PC-9 (cell line): Measurements from ENCODE around the gene NF1. TPM values are rescaled to one million over a fixed set of nuclear protein-coding genes. Genes with fewer than 3 reads are reported as not detected.

Experiments
- BruUV-seq: library from RNA; stranded (reverse); fragments of 400-500 nt; replicated peaks from 2 replicates; lab custom pipeline; 2021; lab: Mats Ljungman, UMichigan
- CTCF ChIA-PET: fragments of 300-600 bp; sonication (Branson Sonifier 250); formaldehyde crosslinking; loops from one replicate; lab custom pipeline; 2022; ENCODE audit warnings: antibody characterized with exemption; lab: Charles Lee
- POLR2A ChIA-PET: fragments of 300-600 bp; sonication (Branson Sonifier 250); formaldehyde crosslinking; loops from one replicate; lab custom pipeline; 2022; ENCODE audit warnings: antibody characterized with exemption; ENCODE audit not compliant: unreplicated experiment; lab: Charles Lee
- DNase-seq, 2 experiments: peaks; one replicate each; pipeline versions ENCODE4 v3.0.0 to v3.0.0-alpha.2; 2015 to 2022; ENCODE audit warnings: mixed read lengths in 1 of 2
- H2AFZ ChIP-seq: fragments of 200-600 bp; sonication (generic); 2 replicates; pipeline ENCODE4 v1.8.1; 2017; ENCODE audit warnings: antibody characterized with exemption
- H3F3A ChIP-seq: fragments of 200-600 bp; sonication (generic); 2 replicates; pipeline ENCODE4 v1.8.1; 2017; ENCODE audit warnings: antibody characterized with exemption, mild to moderate bottlenecking, low read depth; ENCODE audit not compliant: insufficient read depth
- H3K27ac ChIP-seq: fragments of 200-600 bp; sonication (generic); 2 replicates; pipeline ENCODE4 v1.6.1; 2016; ENCODE audit warnings: mixed run types
- H3K27me3 ChIP-seq: fragments of 200-600 bp; sonication (generic); 2 replicates; pipeline ENCODE4 v1.6.1; 2016; ENCODE audit warnings: low read depth, mixed run types; ENCODE audit not compliant: insufficient read depth
- H3K36me3 ChIP-seq: fragments of 200-600 bp; sonication (generic); 2 replicates; pipeline ENCODE4 v1.6.1; 2016; ENCODE audit warnings: low read depth, mixed run types
- H3K4me1 ChIP-seq: fragments of 200-600 bp; sonication (generic); replicated peaks from 2 replicates; pipeline ENCODE4 v1.6.1; 2016; ENCODE audit warnings: mixed run types; ENCODE audit not compliant: insufficient read depth
- H3K4me2 ChIP-seq: fragments of 200-600 bp; sonication (generic); 2 replicates; pipeline ENCODE4 v1.6.1; 2017; ENCODE audit warnings: mixed run types
- H3K4me3 ChIP-seq: fragments of 200-600 bp; sonication (generic); 2 replicates; pipeline ENCODE4 v1.6.1; 2016; ENCODE audit warnings: mixed run types
- H3K79me2 ChIP-seq: fragments of 200-600 bp; sonication (generic); 2 replicates; pipeline ENCODE4 v1.6.1; 2017; ENCODE audit warnings: low read depth, mixed run types
- H3K9me2 ChIP-seq: fragments of 200-600 bp; sonication (generic); 2 replicates; pipeline ENCODE4 v1.8.1; 2017; ENCODE audit warnings: mild to moderate bottlenecking; ENCODE audit not compliant: insufficient read depth
- H3K9me3 ChIP-seq: fragments of 200-600 bp; sonication (generic); 2 replicates; pipeline ENCODE4 v1.8.1; 2016; ENCODE audit warnings: low read depth; ENCODE audit not compliant: insufficient read depth
- H4K20me1 ChIP-seq: fragments of 200-600 bp; sonication (generic); 2 replicates; pipeline ENCODE4 v1.8.1; 2017; ENCODE audit not compliant: insufficient read depth
- CTCF ChIP-seq: fragments of 200-600 bp; sonication (generic); conservative IDR thresholded peaks from 2 replicates; pipeline ENCODE4 v1.6.1; 2017; ENCODE audit warnings: mixed run types, antibody characterized with exemption, mild to moderate bottlenecking, moderate library complexity
- EZH2 ChIP-seq: fragments of 200-600 bp; sonication (generic); IDR thresholded peaks from 2 replicates; pipeline ENCODE4 v1.8.0; 2017; ENCODE audit warnings: antibody characterized with exemption, low read depth
- intact Hi-C: fragments of 100-400 bp; cut with micrococcal nuclease; formaldehyde crosslinking; loops from one replicate; pipeline ENCODE4 v1.10.0; 2022; ENCODE audit not compliant: unreplicated experiment
- total RNA-seq: library from RNA; stranded (reverse); gene quantifications from 2 replicates; pipeline ENCODE4 v1.2.3, GENCODE V29; 2021

Gene NF1
- total RNA-seq, 1 experiment from 2014 or later = 61.0 TPM

GRCh38 chr17:31062346-31062745 is 32.4 kb upstream of the NF1 start:
- Histone ChIP-seq H2AFZ (no peak overlapping the region), H3K27me3 (no peaks in the 10 kb centered on the region), H3K79me2 (no peaks in the 10 kb centered on the region), H3F3A (peaks cover 3% of the 10 kb centered on the region; the same call in 1 of the 2 replicates), H3K27ac (no peak overlapping the region), H4K20me1 (no peaks in the 10 kb centered on the region), H3K36me3 (no peaks in the 10 kb centered on the region), H3K9me2 (no peaks in the 10 kb centered on the region), H3K4me3 (no peak overlapping the region), H3K4me1 (0 out of 2 replicates have a peak, but pooled peaks cover 2% of the 10 kb centered on the region), H3K4me2 (no peak overlapping the region), H3K9me3 (no peaks in the 10 kb centered on the region)
- POLR2A ChIA-PET = interaction anchor here (0.6 kb wide), 1 partner anchor 204 kb away, joined by 6 read pairs; no protein-coding TSS in a partner anchor
- CTCF ChIA-PET = no interaction called here
- BruUV-seq = no TSS peak
- no peak for TF ChIP-seq EZH2
- no peak for TF ChIP-seq CTCF
- intact Hi-C loops = no loop called here
- DNase-seq = no peak

- Histone ChIP-seq H2AFZ (no peak overlapping the region), H3K9me3 (no peaks in the 10 kb centered on the region), H3K4me1 (peaks cover 16% of the 10 kb centered on the region), H3K79me2 (no peaks in the 10 kb centered on the region), H3F3A (peaks cover 16% of the 10 kb centered on the region; the same call in 1 of the 2 replicates), H3K4me2 (no peak overlapping the region), H3K9me2 (no peaks in the 10 kb centered on the region), H3K4me3 (no peak overlapping the region), H3K36me3 (no peaks in the 10 kb centered on the region), H3K27me3 (no peaks in the 10 kb centered on the region), H3K27ac (no peak overlapping the region), H4K20me1 (no peaks in the 10 kb centered on the region)
- no TSS peak for BruUV-seq
- no peak for TF ChIP-seq EZH2
- no peak for TF ChIP-seq CTCF
- POLR2A ChIA-PET = interaction anchor here (0.6 kb wide), 1 partner anchor 8 kb away, joined by 3 read pairs; no protein-coding TSS in a partner anchor
- no peak for DNase-seq
- intact Hi-C loops = no loop called here
- CTCF ChIA-PET = no interaction called here
These were observed 30.1 kb upstream of the NF1 start for GRCh38 chr17:31064707-31065106.

GRCh38 chr17:31067691-31068184 is 27.0 kb upstream of the NF1 start:
- H2AFZ ChIP-seq = no peak overlapping the region
- peak; percentile 6 to 78 for DNase-seq
- POLR2A ChIA-PET = interaction anchor here (0.6 kb wide), 2 partner anchors 15 to 116 kb away, joined by 4 to 5 read pairs; no protein-coding TSS in a partner anchor

More at GRCh38 chr17:31067691-31068184, 27.0 kb upstream of the NF1 start:
- Histone ChIP-seq H3K9me2 (no peaks in the 10 kb centered on the region), H3K4me3 (no peak overlapping the region), H3K4me2 (peak overlapping the region; percentile 43), H3K4me1 (peaks cover 31% of the 10 kb centered on the region), H3K79me2 (no peaks in the 10 kb centered on the region), H3K9me3 (no peaks in the 10 kb centered on the region), H3K27ac (peak overlapping the region; percentile 77), H3K27me3 (no peaks in the 10 kb centered on the region), H3K36me3 (no peaks in the 10 kb centered on the region), H4K20me1 (no peaks in the 10 kb centered on the region), H3F3A (peaks cover 24% of the 10 kb centered on the region)
- TF ChIP-seq CTCF (no peak), EZH2 (no peak)
- CTCF ChIA-PET = no interaction called here
- BruUV-seq = no TSS peak
- intact Hi-C loops = no loop called here
